ENCODE results near the gene ZNF331.

ZNF331 gene

DNA sequence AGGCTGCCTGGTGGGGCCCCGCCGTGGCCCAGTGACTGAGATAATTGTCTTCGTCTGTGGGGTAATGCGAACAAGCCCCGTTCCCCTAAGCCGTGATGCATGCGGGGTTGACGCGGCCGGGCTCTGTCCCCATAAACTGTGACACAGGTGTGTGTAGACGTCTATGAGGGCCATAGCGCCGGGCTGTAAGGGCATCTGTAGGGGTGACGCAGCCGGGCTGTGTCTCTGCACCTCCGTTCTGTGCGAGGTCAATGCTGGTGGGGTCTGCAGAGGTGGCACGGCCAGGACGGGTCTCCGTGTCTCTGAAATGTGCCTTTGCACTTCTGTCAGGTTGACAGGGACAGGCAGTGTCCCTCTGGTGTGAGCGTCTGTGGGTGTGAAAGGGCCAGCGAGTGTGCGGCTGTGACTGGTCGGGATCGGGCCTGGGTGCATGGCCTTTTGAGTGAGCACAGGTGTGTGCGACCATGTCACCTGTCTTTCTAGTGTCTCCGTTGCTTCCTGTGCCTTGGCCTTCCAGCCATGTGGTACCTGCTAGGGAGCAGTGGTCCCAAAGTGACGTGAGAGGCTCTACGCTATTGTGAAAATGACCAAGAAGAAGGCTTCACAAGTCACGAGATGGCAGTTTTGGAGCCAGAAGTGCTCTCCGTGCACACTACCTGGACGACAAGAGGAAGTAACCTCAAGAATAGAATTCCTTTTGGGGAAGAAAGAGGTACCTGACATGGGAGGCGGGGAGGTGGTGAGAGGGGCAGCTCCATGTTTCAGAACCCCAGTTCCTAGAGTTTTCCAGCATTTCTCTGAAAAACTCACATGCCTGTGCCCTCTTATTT is 16.4 kb upstream of the ZNF331 start:
- DNase-seq: no peak

DNA sequence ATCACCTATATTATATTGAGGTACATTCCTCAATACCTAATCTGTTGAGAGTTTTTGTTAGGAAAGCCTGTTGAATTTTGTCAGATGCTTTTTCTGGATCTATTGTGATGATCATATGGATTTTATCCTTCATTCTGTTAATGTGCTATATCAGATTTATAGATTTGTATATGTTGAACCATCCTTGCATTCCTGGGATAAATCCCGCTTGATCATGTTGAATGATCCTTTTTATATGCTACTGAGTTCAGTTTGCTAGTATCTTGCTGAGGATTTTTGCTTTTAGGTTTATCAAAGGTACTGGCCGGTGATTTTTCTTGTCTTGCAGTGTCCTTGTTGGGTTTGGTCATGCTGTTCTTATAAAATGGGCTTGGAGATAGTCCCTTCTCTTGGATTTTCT is 12.0 kb upstream of the ZNF331 start:
- no peak for DNase-seq

DNA sequence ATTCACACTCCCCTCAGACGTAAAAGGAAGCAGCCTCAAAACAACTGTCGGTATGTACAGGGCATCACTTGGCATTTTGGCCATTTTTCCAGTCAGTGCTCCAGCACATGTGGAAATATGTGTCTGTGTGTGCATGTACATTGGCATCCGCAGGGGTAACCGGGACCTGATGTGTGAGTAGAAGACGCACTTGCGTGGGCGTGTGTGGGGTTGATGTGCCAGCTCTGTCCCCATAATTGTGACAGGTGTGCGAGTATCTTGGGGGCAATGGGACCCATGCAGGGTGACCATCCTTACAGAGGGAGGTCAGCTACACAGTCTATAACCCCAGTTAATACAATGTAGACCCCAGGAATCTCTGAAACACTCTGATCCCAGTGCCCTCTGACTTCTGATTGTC is 7.3 kb upstream of the ZNF331 start:
- no peak for DNase-seq

DNA sequence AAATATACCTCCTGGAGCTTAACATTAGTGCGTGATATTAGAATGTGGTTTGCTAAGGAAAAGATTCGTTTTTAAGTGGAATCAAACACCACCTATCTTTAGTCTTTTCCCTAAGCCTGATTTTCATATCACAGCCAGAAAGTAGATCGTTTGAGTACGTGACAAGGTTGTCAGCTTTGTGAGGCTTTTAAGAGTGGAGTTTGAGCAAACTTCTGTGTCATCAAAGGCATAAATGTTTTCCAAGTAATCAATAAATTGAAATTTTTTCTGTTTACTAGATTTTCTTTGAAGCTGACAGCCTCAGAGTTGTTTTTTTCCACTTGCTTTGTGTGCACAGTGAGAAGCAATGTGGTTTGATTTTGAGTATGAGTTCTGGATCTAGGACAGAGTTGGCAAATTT is 6.5 kb upstream of the ZNF331 start:
- no peak for DNase-seq

DNA sequence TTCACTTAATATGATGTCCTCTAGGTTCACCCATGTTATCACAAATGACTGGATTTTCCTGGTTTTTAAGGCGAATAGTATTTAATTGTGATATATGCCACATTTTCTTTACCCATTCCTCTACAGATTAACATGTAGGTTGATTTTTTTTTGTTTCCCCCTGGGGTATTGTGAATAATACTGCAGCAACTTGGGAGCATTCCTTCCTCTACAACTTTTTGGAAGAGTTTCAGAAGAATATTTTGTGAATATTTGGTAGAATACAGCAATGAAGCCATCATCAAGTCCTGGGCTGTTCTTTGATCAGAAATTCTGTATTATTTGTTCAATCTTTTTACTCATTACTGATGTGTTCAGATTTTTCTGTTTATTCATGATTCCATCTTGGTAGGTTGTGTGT is 5.6 kb upstream of the ZNF331 start:
- DNase-seq: no peak

DNA sequence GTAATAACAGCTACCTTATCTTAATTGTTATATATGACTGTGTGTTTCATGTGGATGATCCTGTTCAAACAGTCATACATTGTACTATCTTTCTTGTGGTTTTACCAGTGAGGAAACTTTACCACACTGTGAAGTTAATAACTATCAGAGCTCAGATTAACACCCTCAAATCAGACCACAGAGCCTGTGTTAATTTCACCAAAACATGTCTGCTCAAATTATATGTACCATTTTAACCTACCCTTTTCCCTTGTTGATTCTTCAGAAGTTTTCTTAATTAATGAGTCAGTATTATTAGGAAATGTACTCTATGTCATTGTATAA is 1.8 kb upstream of the ZNF331 start:
- DNase-seq: no peak

DNA sequence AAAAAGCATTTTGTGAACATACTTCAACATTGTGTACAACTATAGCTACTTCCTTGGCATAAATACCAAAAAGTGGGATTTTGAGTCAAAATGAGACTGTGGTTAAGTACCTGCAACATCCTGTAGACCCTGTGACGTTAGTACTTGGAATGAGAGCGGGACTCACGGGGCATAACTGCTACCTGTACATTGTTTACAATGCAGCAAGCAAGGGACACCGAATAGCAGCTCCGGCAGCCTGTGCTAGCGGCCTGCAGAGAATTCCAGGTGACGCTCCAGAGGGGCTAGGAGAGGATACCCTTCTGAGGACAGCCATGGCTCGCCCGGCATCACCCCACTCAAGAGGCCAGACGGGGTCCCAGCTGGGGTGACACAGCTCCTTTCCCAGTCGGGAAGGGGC is 824 bp upstream of the ZNF331 start:
- no peak for DNase-seq

DNA sequence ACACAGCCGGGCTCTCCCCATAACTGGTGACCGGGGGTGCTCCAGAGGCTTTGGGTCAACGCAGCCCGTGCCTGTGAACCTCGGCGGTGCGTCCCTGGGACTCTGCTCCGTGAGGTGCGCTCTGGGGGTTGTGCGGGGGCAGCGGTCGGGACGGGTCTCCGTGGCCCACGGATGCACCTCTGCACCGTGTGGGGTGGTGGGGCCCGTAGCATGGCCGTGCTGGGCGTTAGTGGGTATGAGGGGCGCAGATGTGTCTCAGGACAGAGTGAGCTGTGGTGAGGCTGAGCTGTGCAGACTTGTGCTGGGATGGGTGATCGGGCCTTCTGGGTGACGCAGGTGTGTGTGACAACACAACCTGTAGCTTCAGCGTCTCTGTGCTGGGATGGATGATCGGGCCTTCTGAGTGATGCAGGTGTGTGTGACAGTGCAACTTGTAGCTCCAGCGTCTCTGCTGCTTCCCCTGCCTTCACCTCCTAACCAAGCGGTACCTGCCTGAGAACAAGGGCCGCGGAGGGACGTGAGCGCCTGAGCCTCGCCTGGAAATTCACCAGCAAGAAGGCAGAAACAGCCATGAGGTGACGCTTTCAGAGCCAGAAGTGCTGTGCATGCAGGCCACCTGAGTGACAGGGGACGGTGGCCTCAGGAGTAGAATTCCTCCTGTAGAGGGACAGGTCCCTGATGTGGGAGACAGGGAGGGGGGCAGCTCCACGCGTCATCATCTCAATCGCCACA is 599 bp downstream of the ZNF331 start:
- DNase-seq: peak; percentile 3

DNA sequence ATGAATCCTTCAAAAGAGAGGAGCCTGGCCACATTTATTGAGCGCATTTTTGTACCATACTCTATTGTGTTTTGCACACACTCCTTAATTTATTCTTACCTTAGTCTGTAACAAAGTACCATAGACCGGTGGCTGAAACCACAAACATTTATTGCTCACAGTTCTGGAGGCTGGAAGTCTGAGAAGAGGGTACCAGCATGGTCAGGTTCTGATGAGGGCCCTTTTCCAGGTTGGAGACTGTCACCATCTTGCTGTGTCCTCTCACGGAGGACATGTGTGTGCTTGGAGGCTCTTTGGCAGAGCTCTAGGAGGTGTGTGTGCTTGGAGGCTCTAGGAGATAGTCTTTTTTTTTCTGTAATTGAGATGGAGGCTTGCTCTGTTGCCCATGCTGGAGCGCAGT is 2.1 kb downstream of the ZNF331 start:
- DNase-seq: no peak

DNA sequence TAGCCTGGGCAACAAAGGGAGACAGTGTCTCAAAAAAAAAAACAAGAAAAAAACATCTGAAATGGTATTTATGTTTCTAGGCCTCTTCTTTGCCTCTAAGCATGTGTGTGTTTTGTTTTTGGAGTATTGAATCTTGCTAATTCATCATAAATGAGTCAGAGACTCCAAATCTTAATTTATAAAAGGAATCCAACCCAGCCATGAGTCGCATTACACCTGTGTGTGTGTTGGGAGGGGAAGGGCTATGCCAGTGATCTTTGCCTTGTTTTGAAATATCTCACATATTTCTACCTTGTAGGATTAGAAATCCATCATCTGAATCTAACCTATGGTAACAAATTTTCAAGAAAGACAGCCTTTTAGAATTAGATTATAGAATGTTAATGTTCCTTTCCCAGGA is 4.0 kb downstream of the ZNF331 start:
- DNase-seq: no peak

DNA sequence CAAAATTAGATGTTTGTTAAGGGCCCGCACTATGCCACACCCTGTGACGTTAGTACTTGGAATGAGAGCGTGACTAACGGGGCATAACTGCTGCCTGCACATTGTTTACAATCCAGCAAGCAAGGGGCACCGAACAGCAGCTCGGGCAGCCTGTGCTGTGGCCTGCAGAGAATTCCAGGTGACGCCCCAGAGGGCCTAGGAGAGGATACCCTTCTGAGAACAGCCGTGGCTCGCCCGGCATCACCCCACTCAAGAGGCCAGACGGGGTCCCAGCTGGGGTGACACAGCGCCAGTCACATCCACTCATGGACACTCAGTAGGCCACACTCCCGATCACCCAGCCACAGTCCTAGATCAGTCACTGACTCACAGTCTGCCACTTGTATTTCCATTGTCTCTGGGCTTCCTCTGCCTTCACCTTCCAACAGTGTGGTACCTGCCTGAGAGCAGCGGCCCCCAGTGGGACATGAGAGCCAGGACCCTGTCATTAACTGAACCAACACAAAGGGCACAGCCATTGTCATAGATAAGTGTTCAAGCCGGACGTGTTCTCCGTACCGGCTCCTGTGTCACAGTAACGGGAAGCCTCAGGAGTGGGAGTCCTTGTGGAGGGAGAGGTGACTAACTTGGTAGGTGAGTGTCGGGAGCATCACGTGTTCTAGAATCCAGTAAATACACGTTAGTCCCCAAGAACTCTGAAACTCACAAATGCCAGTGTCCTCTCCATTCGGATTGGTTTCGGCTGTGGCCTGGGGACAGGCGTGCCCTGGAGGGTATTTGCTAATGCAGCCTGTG is 7.5 kb downstream of the ZNF331 start:
- DNase-seq: no peak

DNA sequence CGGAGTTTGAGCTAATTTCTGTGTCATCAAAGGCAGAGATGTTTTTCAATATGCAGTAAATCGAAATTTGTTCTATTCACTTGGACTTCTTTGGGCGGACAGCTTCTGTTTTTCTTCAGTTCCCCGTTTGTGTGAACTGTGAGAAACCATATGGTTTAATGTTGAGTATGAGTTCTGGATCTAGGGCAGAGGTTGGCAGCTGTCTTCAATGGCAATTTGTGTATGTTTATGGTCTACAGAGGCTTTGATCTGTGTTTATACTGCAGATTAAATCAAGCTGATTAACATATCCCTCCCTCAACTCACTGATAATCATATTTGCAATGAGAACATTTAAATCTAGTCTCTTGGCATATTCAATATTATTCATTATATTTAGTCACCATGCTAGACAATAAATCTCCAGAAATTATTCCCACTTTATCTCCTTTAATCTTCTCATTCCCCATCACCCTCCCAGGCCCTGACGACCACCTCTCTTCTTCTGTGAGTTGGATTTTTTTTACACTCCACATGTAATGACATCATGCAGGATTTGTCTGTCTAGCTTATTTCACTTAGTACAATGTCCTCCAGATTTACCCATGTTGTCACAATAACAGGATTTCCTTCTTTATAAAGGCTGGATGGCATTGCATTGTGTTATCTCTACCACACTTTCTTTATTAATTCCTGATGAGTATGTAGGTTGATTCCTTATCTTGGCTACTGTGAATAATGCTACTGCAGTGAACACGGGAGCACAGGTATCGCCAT is 9.0 kb downstream of the ZNF331 start:
- DNase-seq: no peak

DNA sequence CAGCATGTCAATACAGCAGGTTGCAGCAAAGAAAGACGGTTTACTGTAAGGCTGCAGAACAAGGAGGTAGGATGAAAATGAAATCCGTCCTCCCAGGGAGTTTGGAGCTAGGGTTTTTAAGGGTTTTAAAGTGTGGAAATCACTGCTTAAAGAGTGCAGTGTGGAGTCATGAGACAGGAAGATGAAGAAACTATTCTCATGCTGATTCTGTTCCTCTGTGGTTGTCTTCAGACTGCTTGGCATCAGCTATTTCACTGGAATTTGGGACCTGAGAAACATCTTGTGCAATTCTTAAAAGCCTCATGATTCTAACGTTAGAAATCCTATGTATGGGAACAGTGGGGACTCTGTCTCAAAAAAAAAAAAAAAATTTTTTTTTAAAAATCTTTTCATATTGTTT is 11.4 kb downstream of the ZNF331 start:
- no peak for DNase-seq

DNA sequence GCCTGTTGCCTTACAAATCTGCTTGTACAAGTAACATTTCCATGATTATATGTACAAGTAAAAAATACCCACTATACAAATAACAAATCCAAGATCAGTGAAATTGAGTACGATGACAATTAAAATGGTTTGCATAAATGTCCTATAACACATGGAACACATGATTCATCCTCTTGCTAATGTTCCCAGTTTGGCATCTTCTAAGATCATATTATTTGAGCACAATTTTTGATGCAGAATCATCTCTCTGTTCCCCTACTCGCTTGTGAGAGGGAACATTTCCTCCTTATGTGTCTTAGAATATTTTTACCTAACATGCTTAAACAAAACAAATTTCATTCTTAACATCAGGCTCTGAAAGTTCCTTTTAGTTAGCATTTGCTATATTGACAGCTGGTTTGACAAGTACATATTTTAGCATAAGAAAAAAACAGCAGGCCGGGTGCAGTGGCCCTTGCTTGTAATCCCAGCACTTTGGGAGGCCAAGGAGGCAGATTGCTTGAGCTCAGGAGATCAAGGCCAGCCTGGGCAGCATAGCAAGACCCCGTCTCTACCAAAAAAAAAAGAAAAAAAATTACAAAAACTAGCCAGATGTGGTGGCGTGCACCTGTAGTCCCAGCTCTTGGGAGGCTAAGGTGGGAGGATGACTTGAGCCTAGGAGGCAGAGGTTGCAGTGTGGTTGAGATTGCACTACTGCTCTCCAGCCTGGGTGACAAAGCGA is 14.2 kb downstream of the ZNF331 start:
- DNase-seq: no peak

DNA sequence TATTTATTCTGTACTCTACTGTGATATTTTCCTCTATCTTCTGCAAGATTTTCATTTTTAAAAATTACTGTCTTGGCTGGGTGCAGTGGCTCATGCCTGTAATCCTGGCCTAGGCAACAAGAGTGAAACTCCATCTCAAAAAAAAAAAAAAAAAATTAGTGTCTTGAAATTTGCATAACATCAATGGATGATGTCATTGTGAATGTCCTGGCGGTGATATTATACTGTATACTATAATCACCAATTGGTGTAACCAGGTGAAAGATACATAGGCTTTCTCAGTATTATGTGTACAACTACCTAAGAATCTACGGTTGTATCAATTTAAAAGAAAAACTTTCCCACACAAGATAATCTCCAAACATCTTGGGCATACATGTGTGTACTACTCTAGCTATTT is 15.2 kb downstream of the ZNF331 start:
- no peak for DNase-seq

DNA sequence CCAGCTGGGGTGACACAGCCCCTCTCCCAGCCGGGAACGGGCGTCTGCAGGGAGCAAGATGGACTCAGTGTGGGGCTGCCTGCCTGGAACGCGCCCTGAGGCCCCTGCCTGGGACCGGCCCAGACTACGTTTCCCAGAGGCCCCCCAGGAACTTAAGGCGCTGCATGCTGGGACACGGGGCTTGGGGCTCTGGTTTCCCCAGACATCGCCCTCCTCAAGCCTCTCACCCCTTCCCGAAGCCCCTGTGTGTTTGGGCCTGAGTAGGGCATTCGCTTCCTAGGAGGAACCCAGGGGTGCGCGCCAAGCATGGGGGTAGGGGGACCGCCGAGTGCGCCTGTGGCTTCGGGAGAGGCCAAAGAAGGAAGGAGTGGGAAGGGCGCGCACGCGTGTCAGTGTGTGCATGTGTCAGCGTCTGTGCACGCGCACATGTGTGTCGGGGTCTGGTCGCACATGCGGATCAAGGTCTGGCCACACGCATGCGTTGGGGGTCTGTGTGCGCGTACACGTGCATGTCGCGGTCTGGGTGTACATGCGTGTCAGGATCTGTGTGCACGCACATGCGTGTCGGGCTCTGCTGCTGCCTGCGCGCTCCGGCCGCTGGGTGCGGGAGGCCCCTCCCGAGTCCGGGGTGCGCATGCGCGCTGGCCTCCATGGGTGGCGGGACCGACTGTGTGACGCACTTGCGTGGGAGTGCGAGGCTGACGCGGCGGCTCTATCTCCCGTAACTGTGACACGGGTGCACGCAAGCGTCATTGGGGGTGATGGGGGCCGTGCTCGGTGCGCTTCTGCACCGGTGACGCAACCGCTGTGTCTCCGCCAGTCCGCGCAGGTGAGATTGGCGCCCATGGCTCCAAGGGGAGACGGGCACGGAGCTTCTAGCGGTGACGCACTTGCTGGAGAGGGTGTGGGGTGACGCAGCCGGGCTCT is 16.2 kb downstream of the ZNF331 start:
- DNase-seq: peak; percentile 93

DNA sequence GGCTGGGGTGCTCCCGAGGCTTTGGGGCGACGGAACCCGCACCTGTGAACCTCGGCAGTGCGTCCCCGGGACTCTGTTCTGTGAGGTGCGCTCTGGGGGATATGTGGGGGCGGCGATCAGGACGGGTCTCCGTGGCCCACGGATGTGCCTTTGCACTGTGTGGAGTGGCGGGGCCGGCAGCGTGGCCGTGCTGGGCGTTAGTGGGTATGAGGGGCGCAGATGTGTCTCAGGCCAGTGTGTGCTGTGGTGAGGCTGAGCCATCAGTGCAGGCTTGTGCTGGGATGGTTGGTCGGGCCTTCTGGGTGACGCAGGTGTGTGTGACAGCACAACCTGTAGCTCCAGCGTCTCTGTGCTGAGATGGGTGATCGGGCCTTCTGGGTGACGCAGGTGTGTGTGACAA is 16.9 kb downstream of the ZNF331 start:
- DNase-seq: no peak

DNA sequence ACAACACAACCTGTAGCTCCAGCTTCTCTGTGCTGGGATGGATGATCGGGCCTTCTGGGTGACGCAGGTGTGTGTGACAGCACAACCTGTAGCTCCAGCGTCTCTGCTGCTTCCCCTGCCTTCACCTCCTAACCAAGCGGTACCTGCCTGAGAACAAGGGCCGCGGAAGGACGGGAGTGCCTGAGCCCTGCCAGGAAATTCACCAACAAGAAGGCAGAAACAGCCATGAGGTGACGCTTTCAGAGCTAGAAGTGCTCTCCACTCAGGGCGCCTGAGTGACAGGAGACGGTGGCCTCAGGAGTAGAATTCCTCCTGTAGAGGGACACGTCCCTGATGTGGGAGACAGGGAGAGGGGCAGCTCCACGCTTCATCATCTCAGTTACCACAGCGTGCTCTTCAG is 17.4 kb downstream of the ZNF331 start:
- no peak for DNase-seq

DNA sequence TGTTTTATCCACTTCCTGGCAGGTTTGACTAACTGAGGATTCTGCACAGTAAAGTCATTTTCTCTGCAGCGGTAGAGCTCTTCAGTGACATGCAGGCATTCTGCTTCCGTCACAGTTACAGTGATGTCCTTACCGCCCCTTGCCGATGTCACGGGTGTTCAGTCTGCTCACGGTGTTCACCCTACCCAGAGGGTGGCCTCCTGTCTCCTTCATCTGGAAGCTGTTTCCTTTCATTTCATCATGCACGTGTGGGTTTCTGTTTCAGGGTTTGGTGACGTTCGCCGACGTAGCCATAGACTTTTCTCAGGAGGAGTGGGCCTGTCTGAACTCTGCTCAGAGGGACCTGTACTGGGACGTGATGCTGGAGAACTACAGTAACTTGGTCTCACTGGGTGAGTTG is 33.4 kb downstream of the ZNF331 start:
- DNase-seq: no peak

DNA sequence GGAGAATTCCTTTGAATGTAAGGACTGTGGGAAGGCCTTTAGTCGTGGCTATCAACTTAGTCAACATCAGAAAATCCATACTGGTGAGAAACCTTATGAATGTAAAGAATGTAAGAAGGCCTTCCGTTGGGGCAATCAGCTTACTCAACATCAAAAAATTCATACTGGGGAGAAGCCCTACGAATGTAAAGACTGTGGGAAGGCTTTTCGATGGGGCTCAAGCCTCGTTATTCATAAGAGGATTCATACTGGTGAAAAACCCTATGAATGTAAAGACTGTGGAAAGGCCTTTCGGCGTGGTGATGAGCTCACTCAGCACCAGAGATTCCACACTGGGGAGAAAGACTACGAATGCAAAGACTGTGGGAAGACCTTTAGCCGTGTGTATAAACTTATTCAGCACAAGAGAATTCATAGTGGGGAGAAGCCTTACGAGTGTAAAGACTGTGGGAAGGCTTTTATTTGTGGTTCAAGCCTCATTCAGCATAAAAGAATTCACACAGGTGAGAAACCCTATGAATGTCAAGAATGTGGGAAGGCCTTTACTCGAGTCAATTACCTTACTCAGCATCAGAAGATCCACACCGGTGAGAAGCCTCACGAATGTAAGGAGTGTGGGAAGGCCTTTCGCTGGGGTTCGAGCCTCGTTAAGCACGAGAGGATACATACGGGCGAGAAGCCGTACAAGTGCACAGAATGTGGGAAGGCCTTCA is 39.2 kb downstream of the ZNF331 start:
- no peak for DNase-seq

DNA sequence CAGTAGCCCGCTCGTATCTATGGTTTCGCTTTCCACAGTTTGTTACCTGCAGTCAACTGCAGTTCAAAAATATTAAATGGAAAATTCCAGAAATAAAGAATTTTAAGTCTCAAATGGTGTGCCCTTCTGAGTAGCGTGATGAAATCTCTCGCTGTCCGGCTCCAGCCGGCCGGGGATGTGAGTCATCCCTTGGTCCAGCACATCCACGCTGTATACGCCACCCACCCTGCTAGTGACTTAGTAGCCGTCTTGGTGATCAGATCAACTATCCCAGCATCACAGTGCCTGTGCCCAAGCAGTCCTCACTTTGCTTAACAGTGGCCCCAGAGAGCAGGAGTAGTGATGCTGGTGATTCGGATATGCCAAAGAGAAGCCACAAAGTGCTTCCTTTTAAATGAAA is 40.0 kb downstream of the ZNF331 start:
- DNase-seq: no peak

Data from CD4-positive, alpha-beta T cell treated with Interleukin-6 for 4 hours (primary cell).